OCI-LY3 (cell line): ENCODE results near the gene BBOX1.

Source experiments
- H2AFZ ChIP-seq: fragments of 200-600, 300-600 bp; shearing (Covaris generic); 2 replicates; pipeline ENCODE4 v1.6.0; 2014; ENCODE audit warnings: antibody characterized with exemption, low read depth, low read length
- H3K27ac ChIP-seq: fragments of 200-600, 300-600 bp; sonication (generic); 2 replicates; pipeline ENCODE4 v1.5.1; 2014; ENCODE audit warnings: mild to moderate bottlenecking, low read length, moderate library complexity, mixed read lengths
- H3K27me3 ChIP-seq: fragments of 200-600, 300-600 bp; sonication (generic); 2 replicates; pipeline ENCODE4 v1.6.1; 2014; ENCODE audit warnings: low read depth, low read length, mixed read lengths
- H3K36me3 ChIP-seq: fragments of 200-600, 300-600 bp; sonication (generic); replicated peaks from 2 replicates; pipeline ENCODE3; 2014; ENCODE audit warnings: low read depth, low read length, mixed read lengths
- H3K4me1 ChIP-seq: fragments of 300-600, 200-600 bp; sonication (generic); 2 replicates; pipeline ENCODE4 v1.6.1; 2014; ENCODE audit warnings: low read length, mixed read lengths
- H3K4me2 ChIP-seq: fragments of 200-600, 300-600 bp; sonication (generic); 2 replicates; pipeline ENCODE4 v1.6.1; 2014; ENCODE audit warnings: low read length, mixed read lengths
- H3K4me3 ChIP-seq: fragments of 300-600, 200-600 bp; sonication (generic); 2 replicates; pipeline ENCODE4 v1.5.1; 2014; ENCODE audit warnings: antibody characterized with exemption, mild to moderate bottlenecking, low read length, moderate library complexity
- H3K79me2 ChIP-seq: fragments of 300-600, 200-600 bp; shearing (Covaris generic); 2 replicates; pipeline ENCODE4 v1.6.1; 2014; ENCODE audit warnings: mild to moderate bottlenecking, low read length, mixed read lengths
- H3K9ac ChIP-seq: fragments of 300-600, 200-600 bp; shearing (Covaris generic); 2 replicates; pipeline ENCODE4 v1.6.0; 2014; ENCODE audit warnings: mild to moderate bottlenecking, low read length, moderate library complexity
- H3K9me3 ChIP-seq: fragments of 200-600, 300-600 bp; shearing (Covaris generic); 2 replicates; pipeline ENCODE4 v1.6.1; 2014; ENCODE audit warnings: low read length, mixed read lengths; ENCODE audit not compliant: insufficient read depth
- H4K20me1 ChIP-seq: fragments of 200-600, 300-600 bp; sonication (generic); 2 replicates; pipeline ENCODE4 v1.6.1; 2016; ENCODE audit warnings: low read length, mixed read lengths; ENCODE audit not compliant: insufficient read depth
- EZH2phosphoT487 ChIP-seq: fragments of 200-600 bp; shearing (Covaris generic); IDR thresholded peaks from 2 replicates; pipeline ENCODE4 v1.6.1; 2018; ENCODE audit warnings: antibody characterized with exemption, mixed run types, low read depth
- TF ChIP-seq, protein P1 (sequence below): fragments of 200-600, 300-600 bp; sonication (generic); IDR thresholded peaks from 2 replicates; pipeline ENCODE4 v1.5.1; 2014; ENCODE audit warnings: antibody characterized with exemption, low read length, low read depth

BBOX1 gene

DNA sequence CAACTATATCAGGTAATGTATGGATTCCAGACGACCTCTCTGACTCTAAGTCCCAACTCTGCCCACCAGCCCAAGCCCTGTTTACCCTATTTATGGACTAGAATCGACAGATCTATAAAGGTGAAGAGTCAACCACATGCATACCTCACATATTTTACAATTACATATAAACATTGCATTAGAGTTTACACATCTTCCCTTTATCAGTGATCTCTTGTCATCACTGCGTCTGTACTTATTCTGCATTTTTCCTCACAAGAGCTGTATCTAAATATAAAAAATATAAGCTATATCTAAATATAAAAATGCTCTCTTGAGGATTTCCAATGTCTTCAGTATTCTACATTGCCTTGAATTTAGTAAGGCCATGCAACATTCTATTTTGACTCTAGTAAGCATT lies 38.2 kb upstream of the BBOX1 start:
- Histone ChIP-seq H3K9ac (no peak overlapping the region), H3K4me1 (peaks cover 2% of the 10 kb centered on the region; the same call in 1 of the 2 replicates), H3K9me3 (no peaks in the 10 kb centered on the region), H3K27ac (no peak overlapping the region), H3K27me3 (no peaks in the 10 kb centered on the region), H3K4me3 (no peak overlapping the region), H4K20me1 (no peaks in the 10 kb centered on the region), H3K36me3 (no peaks in the 10 kb centered on the region), H3K79me2 (no peaks in the 10 kb centered on the region), H2AFZ (no peak overlapping the region), H3K4me2 (no peak overlapping the region)
- TF ChIP-seq EZH2phosphoT487: no peak
- TF ChIP-seq, protein P1, sequence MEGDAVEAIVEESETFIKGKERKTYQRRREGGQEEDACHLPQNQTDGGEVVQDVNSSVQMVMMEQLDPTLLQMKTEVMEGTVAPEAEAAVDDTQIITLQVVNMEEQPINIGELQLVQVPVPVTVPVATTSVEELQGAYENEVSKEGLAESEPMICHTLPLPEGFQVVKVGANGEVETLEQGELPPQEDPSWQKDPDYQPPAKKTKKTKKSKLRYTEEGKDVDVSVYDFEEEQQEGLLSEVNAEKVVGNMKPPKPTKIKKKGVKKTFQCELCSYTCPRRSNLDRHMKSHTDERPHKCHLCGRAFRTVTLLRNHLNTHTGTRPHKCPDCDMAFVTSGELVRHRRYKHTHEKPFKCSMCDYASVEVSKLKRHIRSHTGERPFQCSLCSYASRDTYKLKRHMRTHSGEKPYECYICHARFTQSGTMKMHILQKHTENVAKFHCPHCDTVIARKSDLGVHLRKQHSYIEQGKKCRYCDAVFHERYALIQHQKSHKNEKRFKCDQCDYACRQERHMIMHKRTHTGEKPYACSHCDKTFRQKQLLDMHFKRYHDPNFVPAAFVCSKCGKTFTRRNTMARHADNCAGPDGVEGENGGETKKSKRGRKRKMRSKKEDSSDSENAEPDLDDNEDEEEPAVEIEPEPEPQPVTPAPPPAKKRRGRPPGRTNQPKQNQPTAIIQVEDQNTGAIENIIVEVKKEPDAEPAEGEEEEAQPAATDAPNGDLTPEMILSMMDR: no peak

DNA sequence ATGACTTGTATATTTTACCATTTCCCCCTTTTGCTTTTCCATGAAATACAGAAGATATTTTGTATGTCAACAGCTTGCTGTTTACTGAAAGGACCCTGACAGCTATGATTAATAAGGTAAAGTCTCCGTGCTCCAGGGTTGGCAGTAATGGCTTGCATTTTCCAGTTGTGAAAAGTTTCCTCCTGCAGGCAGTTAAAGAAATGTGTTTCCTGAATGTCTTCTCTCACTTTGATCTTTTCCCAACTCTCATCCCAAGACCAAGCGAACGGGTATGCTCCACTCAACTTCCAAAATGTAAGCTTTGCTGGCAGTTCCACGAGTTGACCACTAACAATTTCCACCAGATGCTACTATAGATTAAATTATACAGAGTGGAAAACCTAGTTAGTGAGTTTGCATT lies 37.8 kb upstream of the BBOX1 start:
- no peaks in the 10 kb centered on the region for H3K27me3 ChIP-seq
- no peaks in the 10 kb centered on the region for H4K20me1 ChIP-seq

DNA sequence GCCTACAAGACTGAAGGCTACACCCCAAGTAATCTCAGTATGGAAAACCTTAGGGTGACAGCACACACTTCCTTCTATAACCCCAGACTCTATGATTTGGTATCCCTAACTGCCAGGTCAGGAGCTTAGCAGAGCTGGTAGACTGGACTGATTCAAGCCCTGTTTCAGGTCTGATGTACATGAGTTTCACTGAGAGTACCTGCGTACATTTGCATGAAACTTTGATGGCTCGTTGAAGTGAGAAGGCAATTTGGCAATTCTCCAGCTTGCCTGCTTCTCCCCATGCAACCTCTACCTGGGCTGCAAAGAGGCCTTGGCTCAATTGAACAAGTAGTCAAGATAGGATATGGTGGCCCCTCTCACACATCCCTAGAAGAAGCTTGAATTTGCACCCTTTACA lies 36.5 kb upstream of the BBOX1 start:
- no peak overlapping the region for H2AFZ ChIP-seq
- no peaks in the 10 kb centered on the region for H3K4me1 ChIP-seq
- H3K27me3 ChIP-seq: no peaks in the 10 kb centered on the region
- H3K4me2 ChIP-seq: no peak overlapping the region
- H3K27ac ChIP-seq: no peak overlapping the region
- H3K36me3 ChIP-seq: no peaks in the 10 kb centered on the region
- H4K20me1 ChIP-seq: no peaks in the 10 kb centered on the region
- H3K79me2 ChIP-seq: no peaks in the 10 kb centered on the region
- H3K4me3 ChIP-seq: no peak overlapping the region
- no peaks in the 10 kb centered on the region for H3K9me3 ChIP-seq
- no peak overlapping the region for H3K9ac ChIP-seq
- TF ChIP-seq, protein P1: no peak
- no peak for TF ChIP-seq EZH2phosphoT487

More for the DNA sequence above, 37.8 kb upstream of the BBOX1 start:
- H3K27ac ChIP-seq: no peak overlapping the region
- no peaks in the 10 kb centered on the region for H3K36me3 ChIP-seq
- TF ChIP-seq EZH2phosphoT487: no peak
- TF ChIP-seq, protein P1: no peak
- H2AFZ ChIP-seq: no peak overlapping the region
- no peak overlapping the region for H3K4me3 ChIP-seq
- H3K4me2 ChIP-seq: no peak overlapping the region
- H3K4me1 ChIP-seq: no peaks in the 10 kb centered on the region
- H3K9me3 ChIP-seq: no peaks in the 10 kb centered on the region
- H3K9ac ChIP-seq: no peak overlapping the region
- no peaks in the 10 kb centered on the region for H3K79me2 ChIP-seq

DNA sequence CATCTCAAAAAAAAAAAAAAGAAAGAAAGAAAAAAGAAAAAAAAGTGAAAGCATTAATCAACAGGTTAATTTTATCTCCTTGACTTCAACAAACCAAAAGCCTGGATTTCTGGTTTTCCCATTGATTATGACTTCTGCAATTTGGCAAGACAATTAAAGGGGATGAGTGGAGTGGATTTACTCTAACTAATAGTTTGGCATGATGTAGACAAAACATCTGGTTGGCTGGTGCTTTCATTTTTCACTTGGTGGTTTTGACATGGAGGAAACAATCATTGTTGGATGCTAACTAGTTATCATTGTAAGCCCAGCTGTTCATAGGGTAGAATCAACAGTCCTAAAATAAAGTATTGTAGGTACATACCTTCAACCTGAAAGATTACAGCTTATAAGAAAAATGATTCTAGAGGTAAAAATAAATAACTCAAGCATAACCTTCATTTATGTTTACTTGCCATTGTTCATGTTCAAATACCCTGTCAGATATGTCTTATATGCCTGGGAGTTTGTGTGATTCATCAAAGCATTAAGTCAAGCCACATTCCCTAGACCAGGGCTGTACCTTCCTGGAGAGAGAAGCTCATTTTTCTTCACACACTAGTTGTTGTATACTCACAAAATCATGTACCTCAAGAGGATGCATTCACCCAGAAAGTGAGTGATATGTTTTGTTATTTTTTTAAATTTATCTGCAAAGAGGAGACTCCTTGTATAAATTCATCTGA lies 31.6 kb upstream of the BBOX1 start:
- no peaks in the 10 kb centered on the region for H3K27me3 ChIP-seq
- no peaks in the 10 kb centered on the region for H4K20me1 ChIP-seq
- peaks cover 18% of the 10 kb centered on the region for H3K4me1 ChIP-seq
- no peak overlapping the region for H3K27ac ChIP-seq
- no peaks in the 10 kb centered on the region for H3K9me3 ChIP-seq
- H3K4me3 ChIP-seq: no peak overlapping the region
- no peaks in the 10 kb centered on the region for H3K36me3 ChIP-seq
- TF ChIP-seq, protein P1: no peak
- no peak for TF ChIP-seq EZH2phosphoT487
- H2AFZ ChIP-seq: no peak overlapping the region
- H3K4me2 ChIP-seq: no peak overlapping the region
- H3K9ac ChIP-seq: no peak overlapping the region
- H3K79me2 ChIP-seq: no peaks in the 10 kb centered on the region
